Measurements from ENCODE around the gene OTOF.

The OTOF gene

DNA sequence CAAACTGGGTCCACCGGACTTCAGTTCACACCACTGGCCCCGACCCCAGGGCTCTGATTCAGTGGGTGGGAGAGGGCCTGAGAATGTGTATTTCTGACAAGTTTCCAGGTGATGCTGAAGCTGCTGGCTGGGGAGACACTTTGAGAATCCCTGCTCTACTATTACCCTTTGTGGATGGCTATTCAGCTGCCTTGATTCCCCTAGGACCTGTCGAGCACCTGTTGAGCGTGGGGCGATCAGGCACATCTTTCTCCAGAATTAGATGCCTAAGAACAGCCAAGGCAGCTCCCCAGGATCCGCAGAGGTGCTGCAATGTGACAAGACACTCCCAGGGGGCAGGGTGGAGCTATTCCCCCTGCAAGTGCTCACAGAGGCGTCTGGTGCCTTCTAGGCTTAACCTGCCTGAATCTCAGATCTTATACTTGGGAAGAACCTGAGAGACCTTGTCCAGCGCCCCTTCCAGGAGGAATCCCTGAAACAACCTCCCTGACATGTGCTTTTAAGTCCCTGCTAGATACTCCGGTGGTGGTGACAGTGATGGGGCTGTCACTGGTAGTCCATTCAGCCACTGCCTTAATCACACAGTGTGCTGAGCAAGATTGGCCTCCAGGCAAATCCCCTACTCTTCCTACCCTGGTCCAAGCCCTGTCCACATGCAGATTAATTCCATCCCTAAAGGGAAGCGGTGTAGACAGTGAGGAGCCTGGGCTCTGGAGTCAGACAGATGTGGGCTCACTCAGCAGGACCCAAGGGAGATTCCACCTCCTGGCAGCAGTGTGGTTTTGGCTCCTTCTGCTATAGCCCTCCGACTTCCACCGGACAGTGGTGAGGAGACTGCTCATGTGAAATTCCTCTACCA is 43.4 kb upstream of the OTOF start:
- TF ChIP-seq, protein P1, sequence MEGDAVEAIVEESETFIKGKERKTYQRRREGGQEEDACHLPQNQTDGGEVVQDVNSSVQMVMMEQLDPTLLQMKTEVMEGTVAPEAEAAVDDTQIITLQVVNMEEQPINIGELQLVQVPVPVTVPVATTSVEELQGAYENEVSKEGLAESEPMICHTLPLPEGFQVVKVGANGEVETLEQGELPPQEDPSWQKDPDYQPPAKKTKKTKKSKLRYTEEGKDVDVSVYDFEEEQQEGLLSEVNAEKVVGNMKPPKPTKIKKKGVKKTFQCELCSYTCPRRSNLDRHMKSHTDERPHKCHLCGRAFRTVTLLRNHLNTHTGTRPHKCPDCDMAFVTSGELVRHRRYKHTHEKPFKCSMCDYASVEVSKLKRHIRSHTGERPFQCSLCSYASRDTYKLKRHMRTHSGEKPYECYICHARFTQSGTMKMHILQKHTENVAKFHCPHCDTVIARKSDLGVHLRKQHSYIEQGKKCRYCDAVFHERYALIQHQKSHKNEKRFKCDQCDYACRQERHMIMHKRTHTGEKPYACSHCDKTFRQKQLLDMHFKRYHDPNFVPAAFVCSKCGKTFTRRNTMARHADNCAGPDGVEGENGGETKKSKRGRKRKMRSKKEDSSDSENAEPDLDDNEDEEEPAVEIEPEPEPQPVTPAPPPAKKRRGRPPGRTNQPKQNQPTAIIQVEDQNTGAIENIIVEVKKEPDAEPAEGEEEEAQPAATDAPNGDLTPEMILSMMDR (IDR thresholded peaks at IDR 0.05; ENCODE audit: low read depth, low read length), result peak; percentile 26; the same call in 1 of the 2 replicates
- H3K4me3 ChIP-seq (ENCODE audit: low read depth, low read length), result no peak overlapping the region

DNA sequence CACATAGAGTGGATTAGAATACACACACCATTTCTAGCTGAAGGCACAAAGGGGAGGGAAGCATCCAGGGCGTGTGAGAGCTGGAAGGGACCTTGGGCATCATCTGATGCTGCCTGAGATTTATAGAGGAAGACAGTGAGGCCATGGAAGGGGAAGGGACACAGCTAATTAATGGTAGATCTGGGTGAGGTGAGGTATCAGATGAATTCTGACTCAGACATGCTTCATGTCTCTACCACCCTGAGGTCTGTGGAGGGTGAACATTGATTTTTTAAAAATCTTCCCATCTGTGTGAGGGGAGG is 42.2 kb upstream of the OTOF start:
- TF ChIP-seq, protein P1 (IDR thresholded peaks at IDR 0.05; ENCODE audit: low read depth, low read length), result no peak
- H3K4me3 ChIP-seq (ENCODE audit: low read depth, low read length), result no peak overlapping the region

DNA sequence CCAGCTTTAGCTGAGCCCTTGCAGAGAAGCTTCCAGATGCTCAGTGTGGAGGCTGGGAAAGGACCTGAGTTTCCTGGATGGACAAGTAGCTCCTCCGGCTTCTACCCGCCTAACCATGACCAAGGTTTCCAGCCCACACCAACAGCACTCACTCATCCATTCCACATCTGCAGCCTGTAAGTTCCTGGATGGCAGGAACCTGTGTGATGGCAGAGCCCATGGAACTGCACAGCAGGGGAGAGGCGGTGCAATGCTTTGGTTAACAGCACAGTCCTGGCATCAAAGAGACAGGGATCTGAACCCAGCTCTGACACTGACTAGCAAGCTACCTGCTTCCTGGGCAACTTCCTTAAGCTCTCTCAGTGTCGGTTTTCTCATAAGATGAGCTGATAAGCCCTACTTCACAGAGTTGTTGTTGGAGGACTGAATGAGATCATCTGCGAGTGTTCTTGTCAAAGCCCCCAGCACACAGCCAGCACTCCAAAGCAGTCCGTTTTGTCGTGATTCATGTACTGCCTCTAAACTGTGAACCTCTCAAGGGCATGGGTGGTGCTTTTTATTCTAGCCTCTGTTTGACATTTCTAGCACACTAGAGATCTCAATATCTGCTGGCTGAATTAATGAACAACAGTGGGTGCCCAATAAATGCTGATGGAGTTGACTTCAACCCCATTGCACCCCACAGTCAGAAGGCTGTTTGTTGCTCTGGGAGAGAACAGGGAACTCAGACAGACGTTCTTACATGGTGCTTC is 41.6 kb upstream of the OTOF start:
- TF ChIP-seq, protein P1 (IDR thresholded peaks at IDR 0.05; ENCODE audit: low read depth, low read length), result no peak

DNA sequence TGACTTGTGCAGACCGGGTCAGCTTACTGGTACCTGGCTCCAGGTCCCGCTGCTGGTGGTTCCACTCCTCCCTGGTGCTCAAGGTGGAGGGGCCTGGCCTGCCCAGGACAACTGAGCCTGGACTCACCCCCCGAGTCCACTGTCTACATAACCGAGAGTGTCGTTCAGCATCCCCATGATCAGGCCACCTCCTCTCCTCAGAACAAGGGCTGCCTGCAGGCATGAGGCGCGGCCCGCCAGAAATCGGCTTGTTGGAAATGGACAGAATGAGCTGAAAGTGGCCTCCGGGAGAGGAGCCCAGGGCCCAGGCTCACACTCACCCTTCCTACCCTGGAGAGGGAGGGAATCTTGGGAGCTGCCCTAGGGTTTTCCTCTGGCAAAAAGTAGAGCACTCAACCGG is 38.9 kb upstream of the OTOF start:
- H3K4me3 ChIP-seq (ENCODE audit: low read depth, low read length), result no peak overlapping the region
- TF ChIP-seq, protein P1 (IDR thresholded peaks at IDR 0.05; ENCODE audit: low read depth, low read length), result no peak

More for the DNA sequence above, 41.6 kb upstream of the OTOF start:
- H3K4me3 ChIP-seq (ENCODE audit: low read depth, low read length), result no peak overlapping the region

DNA sequence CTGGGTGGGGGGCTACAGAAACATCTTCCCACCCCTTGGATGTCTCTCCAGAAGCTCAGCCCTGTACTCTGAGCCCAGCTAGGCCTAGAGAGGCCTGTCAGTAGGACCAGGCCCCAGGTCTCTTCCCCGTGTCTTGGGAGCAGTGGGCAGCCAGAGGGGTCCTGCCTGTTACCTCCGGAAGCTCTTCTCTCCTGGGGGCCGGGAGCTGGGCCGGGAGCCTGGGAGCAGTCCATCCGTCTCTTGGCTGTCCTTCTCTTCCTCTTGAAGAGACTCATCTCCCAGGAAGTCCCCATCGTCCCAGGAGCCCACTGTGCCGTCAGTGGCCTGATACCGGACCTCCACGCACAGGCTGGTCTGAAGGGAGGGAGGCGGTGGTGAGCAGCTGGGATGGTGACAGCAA is 38.3 kb upstream of the OTOF start:
- no peak overlapping the region for H3K4me3 ChIP-seq (ENCODE audit: low read depth, low read length)
- TF ChIP-seq, protein P1 (IDR thresholded peaks at IDR 0.05; ENCODE audit: low read depth, low read length), result no peak

DNA sequence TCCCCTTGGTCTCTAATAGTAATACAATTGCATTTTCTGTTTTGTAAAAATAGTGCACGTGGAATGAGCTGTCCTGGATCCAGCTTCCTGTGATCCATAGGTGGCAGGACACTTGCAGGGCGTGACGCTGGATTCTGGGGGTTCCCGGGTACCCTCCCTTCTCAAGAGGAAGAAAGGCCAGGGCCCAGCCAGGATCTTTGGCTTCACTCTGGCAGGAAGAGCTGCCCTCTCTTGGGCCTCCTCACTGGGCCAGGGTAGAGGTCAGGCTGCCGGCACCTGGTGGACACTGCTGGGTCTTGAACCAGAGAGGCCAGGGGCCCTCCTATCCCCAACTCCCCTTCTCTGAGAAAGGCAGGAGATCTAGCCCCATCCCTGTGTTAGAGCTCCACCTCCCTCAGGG is 37.8 kb upstream of the OTOF start:
- TF ChIP-seq, protein P1 (IDR thresholded peaks at IDR 0.05; ENCODE audit: low read depth, low read length), result no peak
- H3K4me3 ChIP-seq (ENCODE audit: low read depth, low read length), result no peak overlapping the region

DNA sequence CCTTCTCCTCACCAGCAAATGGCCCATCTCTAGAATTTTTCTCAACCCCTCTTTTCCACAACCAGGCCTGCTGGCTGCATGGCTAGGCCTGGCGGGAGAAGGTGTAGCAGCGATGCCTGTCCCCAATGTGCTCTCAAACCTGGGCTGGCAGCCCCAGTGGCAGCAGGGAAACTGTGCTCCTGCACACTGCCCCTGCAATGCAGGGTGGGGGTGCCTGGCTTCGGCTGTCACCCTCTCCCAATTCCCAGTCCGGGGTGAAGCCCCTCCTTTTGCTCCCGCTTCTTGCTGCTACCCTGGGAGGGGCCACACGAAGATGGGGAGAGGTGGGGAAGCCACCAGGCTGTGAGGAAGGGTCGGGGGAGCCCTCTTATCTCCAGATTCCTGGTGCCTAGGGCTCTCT is 36.1 kb upstream of the OTOF start:
- TF ChIP-seq, protein P1 (IDR thresholded peaks at IDR 0.05; ENCODE audit: low read depth, low read length), result no peak
- no peak overlapping the region for H3K4me3 ChIP-seq (ENCODE audit: low read depth, low read length)
